Neural cell (in vitro differentiated cells): ENCODE data around the gene ABCG8. TPM values are rescaled to one million over a fixed set of nuclear protein-coding genes. Genes with fewer than 3 reads are reported as not detected.

Experiments used
- H2AFZ ChIP-seq: fragments of 200-600, 300-800 bp; sonication (generic), shearing (Covaris generic); 2 replicates; pipeline ENCODE4 v1.6.0; 2014; ENCODE audit warnings: low read depth, mild to moderate bottlenecking, antibody characterized with exemption, low read length, moderate library complexity
- H3F3A ChIP-seq: fragments of 200-600 bp; shearing (Covaris generic); 2 replicates; pipeline ENCODE4 v1.6.1; 2016; ENCODE audit warnings: mild to moderate bottlenecking, moderate library complexity, mixed read lengths, antibody characterized with exemption, low read length; ENCODE audit not compliant: insufficient read depth, poor library complexity, severe bottlenecking
- H3K27ac ChIP-seq: fragments of 200-600, 300-800 bp; sonication (generic), shearing (Covaris generic); 2 replicates; pipeline ENCODE4 v1.5.1; 2014; ENCODE audit warnings: mild to moderate bottlenecking, low read length, moderate library complexity
- H3K27me3 ChIP-seq: fragments of 300-800, 200-600 bp; sonication (generic), shearing (Covaris generic); 2 replicates; pipeline ENCODE4 v1.6.0; 2014; ENCODE audit warnings: mild to moderate bottlenecking, low read depth, low read length, moderate library complexity; ENCODE audit not compliant: insufficient read depth
- H3K36me3 ChIP-seq: fragments of 300-800, 200-600 bp; sonication (generic), shearing (Covaris generic); 2 replicates; pipeline ENCODE4 v1.5.1; 2014; ENCODE audit warnings: mild to moderate bottlenecking, antibody characterized with exemption, low read length, moderate library complexity; ENCODE audit not compliant: insufficient read depth
- H3K4me2 ChIP-seq: fragments of 300-800, 200-600 bp; sonication (generic), shearing (Covaris generic); 2 replicates; pipeline ENCODE4 v1.6.0; 2014; ENCODE audit warnings: mild to moderate bottlenecking, low read length
- H3K4me3 ChIP-seq: fragments of 300-800, 200-600 bp; sonication (generic), shearing (Covaris generic); 2 replicates; pipeline ENCODE4 v1.5.1; 2014; ENCODE audit warnings: mild to moderate bottlenecking, low read length, moderate library complexity
- H3K79me2 ChIP-seq: fragments of 200-600 bp; shearing (Covaris generic); replicated peaks from 2 replicates; pipeline ENCODE4 v1.6.0; 2014; ENCODE audit warnings: mild to moderate bottlenecking, low read length, moderate library complexity; ENCODE audit not compliant: insufficient read depth
- H3K9ac ChIP-seq: fragments of 300-800, 200-600 bp; sonication (generic), shearing (Covaris generic); 2 replicates; pipeline ENCODE4 v1.6.1; 2016; ENCODE audit warnings: mild to moderate bottlenecking, low read length, mixed read lengths
- H3K9me2 ChIP-seq: fragments of 200-600 bp; shearing (Covaris generic); 2 replicates; pipeline ENCODE4 v1.6.1; 2016; ENCODE audit warnings: mild to moderate bottlenecking, low read length, mixed read lengths; ENCODE audit not compliant: insufficient read depth
- H3K9me3 ChIP-seq: fragments of 200-600, 300-800 bp; sonication (generic), shearing (Covaris generic); 2 replicates; pipeline ENCODE4 v1.6.1; 2016; ENCODE audit warnings: mild to moderate bottlenecking, mixed run types, low read length, moderate library complexity, mixed read lengths
- H4K20me1 ChIP-seq: fragments of 200-600 bp; shearing (Covaris generic); 2 replicates; pipeline ENCODE4 v1.6.1; 2016; ENCODE audit warnings: mild to moderate bottlenecking, mixed run types; ENCODE audit not compliant: insufficient read depth
- EP300 ChIP-seq: fragments of 450-650 bp; conservative IDR thresholded peaks from 2 replicates; pipeline ENCODE4 v1.6.1; 2014; ENCODE audit warnings: antibody characterized with exemption, mild to moderate bottlenecking, moderate library complexity; ENCODE audit not compliant: poor library complexity, severe bottlenecking
- EZH2 ChIP-seq: fragments of 200-600, 300-800 bp; shearing (Covaris generic), sonication (generic); IDR thresholded peaks from 2 replicates; pipeline ENCODE4 v1.6.1; 2014; ENCODE audit warnings: antibody characterized with exemption, low read length, borderline replicate concordance, mild to moderate bottlenecking; ENCODE audit not compliant: insufficient read depth, poor library complexity, severe bottlenecking
- MXI1 ChIP-seq: fragments of 450-650 bp; conservative IDR thresholded peaks from 2 replicates; pipeline ENCODE4 v1.6.1; 2014; ENCODE audit warnings: antibody characterized with exemption, mild to moderate bottlenecking; ENCODE audit not compliant: poor library complexity, severe bottlenecking
- POLR2AphosphoS5 ChIP-seq: IDR thresholded peaks from 2 replicates; pipeline ENCODE4 v1.6.1; 2012
- RAD21 ChIP-seq: fragments of 450-650 bp; conservative IDR thresholded peaks from 2 replicates; pipeline ENCODE4 v1.6.1; 2014; ENCODE audit warnings: antibody characterized with exemption, mild to moderate bottlenecking, moderate library complexity
- SMC3 ChIP-seq: fragments of 450-650 bp; conservative IDR thresholded peaks from 2 replicates; pipeline ENCODE4 v1.6.1; 2014; ENCODE audit warnings: antibody characterized with exemption, mild to moderate bottlenecking, moderate library complexity; ENCODE audit not compliant: poor library complexity
- TAF1 ChIP-seq: IDR thresholded peaks from 2 replicates; pipeline ENCODE4 v1.6.1; 2012; ENCODE audit warnings: low read depth
- polyA plus RNA-seq: library from polyadenylated mRNA; depleted of rRNA; stranded (reverse); fragments of >200 nt; gene quantifications from 2 replicates; pipeline ENCODE4 v1.2.3, GENCODE V29; 2014
- TF ChIP-seq, protein P1 (sequence below): IDR thresholded peaks from 2 replicates; pipeline ENCODE4 v1.6.1; 2012; ENCODE audit warnings: borderline replicate concordance
- TF ChIP-seq, protein P2 (sequence below): fragments of 450-650 bp; IDR thresholded peaks from 2 replicates; pipeline ENCODE4 v1.5.1; 2014; ENCODE audit warnings: antibody characterized with exemption, mild to moderate bottlenecking, moderate library complexity; ENCODE audit not compliant: poor library complexity, severe bottlenecking

ABCG8 gene
- polyA plus RNA-seq, 1 donor from 2014 or later = 0.05 TPM

DNA sequence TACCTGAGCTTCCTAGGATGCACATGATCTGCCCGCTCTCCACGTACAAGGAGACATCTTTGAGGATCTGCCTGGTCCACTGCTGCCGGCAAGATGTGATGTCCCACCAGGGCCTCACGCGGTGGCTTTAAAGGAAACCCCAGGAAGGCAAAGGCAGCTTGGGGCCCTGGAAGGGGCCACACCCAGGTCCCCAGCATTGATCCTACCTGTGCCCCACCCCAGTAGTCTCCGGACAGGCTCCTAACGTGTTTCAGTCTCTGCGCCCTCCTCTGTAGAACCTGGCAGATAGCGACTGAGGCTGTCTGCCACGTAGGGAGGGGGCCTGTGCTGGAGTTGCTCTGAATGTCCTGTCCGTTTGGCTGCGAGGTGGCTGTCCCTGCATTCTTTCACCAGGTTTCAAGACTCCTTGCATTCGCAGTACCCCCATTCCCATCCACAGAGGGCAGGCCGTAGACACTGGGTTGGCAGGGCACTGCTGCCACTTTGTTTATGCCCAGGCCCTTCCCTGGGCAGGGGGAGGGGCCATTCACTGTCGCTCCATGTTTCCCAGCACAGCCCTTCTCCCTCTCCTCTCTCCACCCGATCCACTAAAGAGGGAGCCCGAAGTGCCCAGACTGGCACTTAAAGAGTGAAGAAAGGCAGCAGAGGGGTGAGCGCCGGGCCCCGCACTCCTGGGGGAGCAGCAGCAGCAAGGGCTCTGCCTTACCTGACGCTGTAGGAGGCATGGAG, 776 bp upstream of the ABCG8 start:
- no peak overlapping the region for H2AFZ ChIP-seq

GRCh38 chr2:43839776-43840564, 1.2 kb downstream of the ABCG8 start:
- Histone ChIP-seq H3K27me3 (no peaks in the 10 kb centered on the region), H3K4me3 (no peak overlapping the region), H3K9ac (no peak overlapping the region), H3K36me3 (no peaks in the 10 kb centered on the region), H3K9me3 (no peaks in the 10 kb centered on the region), H2AFZ (no peak overlapping the region), H3K27ac (no peak overlapping the region), H3K4me2 (no peak overlapping the region), H3K79me2 (no peaks in the 10 kb centered on the region), H4K20me1 (no peaks in the 10 kb centered on the region), H3F3A (no peaks in the 10 kb centered on the region), H3K9me2 (no peaks in the 10 kb centered on the region)
- TF ChIP-seq, protein P1, sequence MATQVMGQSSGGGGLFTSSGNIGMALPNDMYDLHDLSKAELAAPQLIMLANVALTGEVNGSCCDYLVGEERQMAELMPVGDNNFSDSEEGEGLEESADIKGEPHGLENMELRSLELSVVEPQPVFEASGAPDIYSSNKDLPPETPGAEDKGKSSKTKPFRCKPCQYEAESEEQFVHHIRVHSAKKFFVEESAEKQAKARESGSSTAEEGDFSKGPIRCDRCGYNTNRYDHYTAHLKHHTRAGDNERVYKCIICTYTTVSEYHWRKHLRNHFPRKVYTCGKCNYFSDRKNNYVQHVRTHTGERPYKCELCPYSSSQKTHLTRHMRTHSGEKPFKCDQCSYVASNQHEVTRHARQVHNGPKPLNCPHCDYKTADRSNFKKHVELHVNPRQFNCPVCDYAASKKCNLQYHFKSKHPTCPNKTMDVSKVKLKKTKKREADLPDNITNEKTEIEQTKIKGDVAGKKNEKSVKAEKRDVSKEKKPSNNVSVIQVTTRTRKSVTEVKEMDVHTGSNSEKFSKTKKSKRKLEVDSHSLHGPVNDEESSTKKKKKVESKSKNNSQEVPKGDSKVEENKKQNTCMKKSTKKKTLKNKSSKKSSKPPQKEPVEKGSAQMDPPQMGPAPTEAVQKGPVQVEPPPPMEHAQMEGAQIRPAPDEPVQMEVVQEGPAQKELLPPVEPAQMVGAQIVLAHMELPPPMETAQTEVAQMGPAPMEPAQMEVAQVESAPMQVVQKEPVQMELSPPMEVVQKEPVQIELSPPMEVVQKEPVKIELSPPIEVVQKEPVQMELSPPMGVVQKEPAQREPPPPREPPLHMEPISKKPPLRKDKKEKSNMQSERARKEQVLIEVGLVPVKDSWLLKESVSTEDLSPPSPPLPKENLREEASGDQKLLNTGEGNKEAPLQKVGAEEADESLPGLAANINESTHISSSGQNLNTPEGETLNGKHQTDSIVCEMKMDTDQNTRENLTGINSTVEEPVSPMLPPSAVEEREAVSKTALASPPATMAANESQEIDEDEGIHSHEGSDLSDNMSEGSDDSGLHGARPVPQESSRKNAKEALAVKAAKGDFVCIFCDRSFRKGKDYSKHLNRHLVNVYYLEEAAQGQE = no peak
- TF ChIP-seq EP300 (no peak), TAF1 (no peak), MXI1 (no peak), POLR2AphosphoS5 (no peak)
- TF ChIP-seq, protein P2, sequence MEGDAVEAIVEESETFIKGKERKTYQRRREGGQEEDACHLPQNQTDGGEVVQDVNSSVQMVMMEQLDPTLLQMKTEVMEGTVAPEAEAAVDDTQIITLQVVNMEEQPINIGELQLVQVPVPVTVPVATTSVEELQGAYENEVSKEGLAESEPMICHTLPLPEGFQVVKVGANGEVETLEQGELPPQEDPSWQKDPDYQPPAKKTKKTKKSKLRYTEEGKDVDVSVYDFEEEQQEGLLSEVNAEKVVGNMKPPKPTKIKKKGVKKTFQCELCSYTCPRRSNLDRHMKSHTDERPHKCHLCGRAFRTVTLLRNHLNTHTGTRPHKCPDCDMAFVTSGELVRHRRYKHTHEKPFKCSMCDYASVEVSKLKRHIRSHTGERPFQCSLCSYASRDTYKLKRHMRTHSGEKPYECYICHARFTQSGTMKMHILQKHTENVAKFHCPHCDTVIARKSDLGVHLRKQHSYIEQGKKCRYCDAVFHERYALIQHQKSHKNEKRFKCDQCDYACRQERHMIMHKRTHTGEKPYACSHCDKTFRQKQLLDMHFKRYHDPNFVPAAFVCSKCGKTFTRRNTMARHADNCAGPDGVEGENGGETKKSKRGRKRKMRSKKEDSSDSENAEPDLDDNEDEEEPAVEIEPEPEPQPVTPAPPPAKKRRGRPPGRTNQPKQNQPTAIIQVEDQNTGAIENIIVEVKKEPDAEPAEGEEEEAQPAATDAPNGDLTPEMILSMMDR = no peak

More for the DNA sequence above, 776 bp upstream of the ABCG8 start:
- H3K79me2 ChIP-seq = no peaks in the 10 kb centered on the region
- no peak for TF ChIP-seq SMC3
- no peak for TF ChIP-seq TAF1
- no peak for TF ChIP-seq MXI1
- TF ChIP-seq RAD21 = no peak
- TF ChIP-seq EZH2 = no peak
- no peak for TF ChIP-seq EP300
- no peak for TF ChIP-seq POLR2AphosphoS5
- TF ChIP-seq, protein P1 = no peak
- TF ChIP-seq, protein P2 = no peak
- no peaks in the 10 kb centered on the region for H3F3A ChIP-seq
- no peak overlapping the region for H3K9ac ChIP-seq
- H3K9me3 ChIP-seq = no peaks in the 10 kb centered on the region
- H3K36me3 ChIP-seq = no peaks in the 10 kb centered on the region
- H3K4me2 ChIP-seq = no peak overlapping the region
- H3K27ac ChIP-seq = no peak overlapping the region
- no peaks in the 10 kb centered on the region for H3K9me2 ChIP-seq
- H3K27me3 ChIP-seq = no peaks in the 10 kb centered on the region
- H4K20me1 ChIP-seq = no peaks in the 10 kb centered on the region
- no peak overlapping the region for H3K4me3 ChIP-seq
